ENCODE data around the gene IFT27. TPM values are rescaled to one million over a fixed set of nuclear protein-coding genes. Genes with fewer than 3 reads are reported as not detected.

The IFT27 gene
- total and polyA plus RNA-seq, 2 of the 4 experiments (the other 2 are of a cell fraction) = 14.5 to 26.9 TPM

DNA sequence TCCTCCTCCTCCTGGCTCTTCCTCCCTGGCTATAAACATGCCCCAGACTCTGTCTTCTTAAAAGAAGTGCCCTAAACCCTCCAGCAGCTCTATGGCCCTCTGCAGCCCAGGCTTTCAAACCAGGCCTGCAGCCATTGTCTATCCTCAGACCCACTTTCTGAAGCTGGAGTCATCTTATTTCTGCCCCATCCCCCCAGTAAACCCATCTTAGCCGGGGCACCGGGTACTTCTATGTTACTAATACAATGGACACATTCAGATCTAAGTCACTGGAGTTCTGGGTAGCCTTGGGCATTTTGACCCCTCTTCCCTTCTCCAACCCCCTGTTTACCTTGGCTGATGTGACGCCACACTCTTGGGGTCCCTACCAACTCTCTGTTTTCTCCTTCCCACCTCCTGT lies 42.6 kb downstream of the IFT27 start:
- no peak overlapping the region for H3K4me3 ChIP-seq (ENCODE audit: insufficient read depth, low read depth, low read length)
- peaks cover 18% of the 10 kb centered on the region for H3K27me3 ChIP-seq (ENCODE audit: control insufficient read depth, insufficient read depth, low read length)
- H3K4me2 ChIP-seq (ENCODE audit: low read depth, low read length) = no peak overlapping the region
- no peak overlapping the region for H2BK120ac ChIP-seq (ENCODE audit: low read depth, low read length)
- in situ Hi-C loops (cut with MboI; ENCODE audit: low sequenced_read_pairs) = no loop called here
- H4K8ac ChIP-seq (ENCODE audit: low read depth in 2 of 2, low read length in 2 of 2) = no peak overlapping the region
- no peak overlapping the region for H2AK5ac ChIP-seq (ENCODE audit: low read depth, low read length)
- TF ChIP-seq RCOR1 (IDR thresholded peaks at IDR 0.05; ENCODE audit: insufficient replicate concordance, low read length) = no peak
- no peak for TF ChIP-seq MAZ (IDR thresholded peaks at IDR 0.05; ENCODE audit: borderline replicate concordance, low read depth, low read length)
- TF ChIP-seq, protein P1, sequence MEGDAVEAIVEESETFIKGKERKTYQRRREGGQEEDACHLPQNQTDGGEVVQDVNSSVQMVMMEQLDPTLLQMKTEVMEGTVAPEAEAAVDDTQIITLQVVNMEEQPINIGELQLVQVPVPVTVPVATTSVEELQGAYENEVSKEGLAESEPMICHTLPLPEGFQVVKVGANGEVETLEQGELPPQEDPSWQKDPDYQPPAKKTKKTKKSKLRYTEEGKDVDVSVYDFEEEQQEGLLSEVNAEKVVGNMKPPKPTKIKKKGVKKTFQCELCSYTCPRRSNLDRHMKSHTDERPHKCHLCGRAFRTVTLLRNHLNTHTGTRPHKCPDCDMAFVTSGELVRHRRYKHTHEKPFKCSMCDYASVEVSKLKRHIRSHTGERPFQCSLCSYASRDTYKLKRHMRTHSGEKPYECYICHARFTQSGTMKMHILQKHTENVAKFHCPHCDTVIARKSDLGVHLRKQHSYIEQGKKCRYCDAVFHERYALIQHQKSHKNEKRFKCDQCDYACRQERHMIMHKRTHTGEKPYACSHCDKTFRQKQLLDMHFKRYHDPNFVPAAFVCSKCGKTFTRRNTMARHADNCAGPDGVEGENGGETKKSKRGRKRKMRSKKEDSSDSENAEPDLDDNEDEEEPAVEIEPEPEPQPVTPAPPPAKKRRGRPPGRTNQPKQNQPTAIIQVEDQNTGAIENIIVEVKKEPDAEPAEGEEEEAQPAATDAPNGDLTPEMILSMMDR (conservative IDR thresholded peaks at IDR 0.05; ENCODE audit: low read depth, low read length) = no peak
- TF ChIP-seq RAD21 (IDR thresholded peaks at IDR 0.05; ENCODE audit: low read length) = no peak
- TF ChIP-seq CHD1 (IDR thresholded peaks at IDR 0.05; ENCODE audit: low read depth, low read length) = no peak
- TF ChIP-seq ELK1 (IDR thresholded peaks at IDR 0.05; ENCODE audit: borderline replicate concordance, low read depth, low read length) = no peak
- TF ChIP-seq NFE2L2 (IDR thresholded peaks at IDR 0.05; ENCODE audit: low read depth, low read length) = no peak
- no peak for TF ChIP-seq MAFK (IDR thresholded peaks at IDR 0.05; ENCODE audit: low read depth, low read length)
- TF ChIP-seq FOS (IDR thresholded peaks at IDR 0.05; ENCODE audit: low read depth, low read length) = no peak
- TF ChIP-seq, protein P2, sequence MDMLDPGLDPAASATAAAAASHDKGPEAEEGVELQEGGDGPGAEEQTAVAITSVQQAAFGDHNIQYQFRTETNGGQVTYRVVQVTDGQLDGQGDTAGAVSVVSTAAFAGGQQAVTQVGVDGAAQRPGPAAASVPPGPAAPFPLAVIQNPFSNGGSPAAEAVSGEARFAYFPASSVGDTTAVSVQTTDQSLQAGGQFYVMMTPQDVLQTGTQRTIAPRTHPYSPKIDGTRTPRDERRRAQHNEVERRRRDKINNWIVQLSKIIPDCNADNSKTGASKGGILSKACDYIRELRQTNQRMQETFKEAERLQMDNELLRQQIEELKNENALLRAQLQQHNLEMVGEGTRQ (IDR thresholded peaks at IDR 0.05; ENCODE audit: low read depth, low read length) = no peak
- TF ChIP-seq BHLHE40 (IDR thresholded peaks at IDR 0.05; ENCODE audit: low read depth, low read length) = no peak
- TF ChIP-seq POLR2A (IDR thresholded peaks at IDR 0.05; ENCODE audit: low read depth, low read length) = no peak
- no peak for TF ChIP-seq MXI1 (IDR thresholded peaks at IDR 0.05; ENCODE audit: borderline replicate concordance, low read depth, low read length)
- TF ChIP-seq CEBPB (IDR thresholded peaks at IDR 0.05; ENCODE audit: low read depth, low read length) = no peak
- no peak for TF ChIP-seq SMC3 (IDR thresholded peaks at IDR 0.05; ENCODE audit: low read depth, low read length)
- TF ChIP-seq RFX5 (IDR thresholded peaks at IDR 0.05; ENCODE audit: low read depth, low read length) = no peak
- no peak overlapping the region for H3K56ac ChIP-seq (ENCODE audit: extremely low read depth, insufficient read depth, low read length)
- no peak overlapping the region for H3K27ac ChIP-seq (ENCODE audit: insufficient read depth, low read length)
- DNase-seq (no peak), ATAC-seq (ENCODE audit: low read depth) (no peak)
- no peaks in the 10 kb centered on the region for H3K36me3 ChIP-seq (ENCODE audit: control insufficient read depth, insufficient read depth, low read length)
- no peaks in the 10 kb centered on the region for H3K4me1 ChIP-seq (ENCODE audit: control insufficient read depth, insufficient read depth, low read length)
- no peaks in the 10 kb centered on the region; the same call in 1 of the 2 replicates for H4K20me1 ChIP-seq (ENCODE audit: insufficient read depth, low read length)
- no peak overlapping the region for H2BK5ac ChIP-seq (ENCODE audit: low read depth, low read length, poor library complexity, severe bottlenecking)
- H3K4ac ChIP-seq (ENCODE audit: low read depth, low read length) = no peak overlapping the region
- H2AK9ac ChIP-seq (replicated peaks; ENCODE audit: low read depth, low read length, poor library complexity) = no peak overlapping the region
- no peak overlapping the region for H4K91ac ChIP-seq (ENCODE audit: insufficient read depth, low read depth, low read length)
- POLR2A ChIA-PET (ENCODE audit: unreplicated experiment) = no interaction called here
- 86% methylated on average over 2 of the region's 3 CpGs; no CpG with 5 or more reads in 1 of the 2 experiments for WGBS, 2 experiments (ENCODE audit: extremely low coverage in 2 of 2, insufficient read length in 1 of 2)
- CTCF ChIA-PET = no interaction called here
- H3K9me1 ChIP-seq (ENCODE audit: insufficient read depth, low read length) = no peaks in the 10 kb centered on the region
- H2BK20ac ChIP-seq (ENCODE audit: low read depth, low read length) = no peak overlapping the region
- intact Hi-C loops (cut with micrococcal nuclease) = no loop called here
- no peak overlapping the region for H3K23ac ChIP-seq (ENCODE audit: low read depth, low read length)
- H3K9me3 ChIP-seq (ENCODE audit: control insufficient read depth, insufficient read depth, low read length) = no peaks in the 10 kb centered on the region
- H2AFZ ChIP-seq (replicated peaks; ENCODE audit: low read length, poor library complexity) = no peak overlapping the region
- no peak overlapping the region for H4K5ac ChIP-seq (ENCODE audit: low read depth, low read length)
- dilution Hi-C loops (cut with HindIII; ENCODE audit: low sequenced_read_pairs, unreplicated experiment) = no loop called here
- H2BK15ac ChIP-seq (ENCODE audit: low read depth, low read length) = no peak overlapping the region
- H3K18ac ChIP-seq (ENCODE audit: low read depth, low read length) = no peak overlapping the region
- H3K14ac ChIP-seq (replicated peaks; ENCODE audit: low read depth, low read length) = no peak overlapping the region
- H3K79me1 ChIP-seq (ENCODE audit: low read depth in 1 of 2, low read length in 2 of 2) = no peaks in the 10 kb centered on the region
- no peak overlapping the region for H3K9ac ChIP-seq (ENCODE audit: low read depth, low read length)
- no TSS peak for BruUV-seq (replicated peaks)

Data from IMR-90 (cell line).